NCI-H1436 (cell line): ENCODE measurements around the gene PNLIPRP3.

Source experiments
- DNase-seq: peaks from one replicate; lab custom pipeline; 2025; lab: John Stamatoyannopoulos, UW

Gene PNLIPRP3

GRCh38 chr10:116510565-116510964, 82.9 kb downstream of the PNLIPRP3 start:
- no peak for DNase-seq

DNA sequence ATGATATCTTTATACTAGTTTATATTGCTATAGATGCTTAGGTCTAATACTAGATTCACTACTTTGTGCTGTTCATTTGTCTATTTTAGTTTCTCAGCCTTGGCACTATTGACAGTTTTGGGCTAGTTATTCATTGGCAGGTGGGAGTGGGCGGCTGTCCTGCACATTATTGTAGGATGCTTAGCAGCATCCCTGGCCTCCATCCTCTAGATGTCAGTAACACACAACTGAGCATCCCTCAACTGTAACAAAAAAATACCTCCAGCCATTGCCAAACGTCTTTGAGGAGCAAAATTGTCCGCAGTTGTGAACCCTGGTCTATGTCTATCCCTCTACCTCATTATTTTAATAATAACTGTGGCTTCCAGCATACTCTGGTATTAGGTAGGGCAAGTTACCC, 83.7 kb downstream of the PNLIPRP3 start:
- no peak for DNase-seq

GRCh38 chr10:116521424-116522290, 94.0 kb downstream of the PNLIPRP3 start:
- no peak for DNase-seq

GRCh38 chr10:116522803-116523381, 95.2 kb downstream of the PNLIPRP3 start:
- DNase-seq: no peak

GRCh38 chr10:116524736-116525135, 97.1 kb downstream of the PNLIPRP3 start:
- no peak for DNase-seq

- DNase-seq: no peak
Measured at GRCh38 chr10:116526219-116526618, 98.6 kb downstream of the PNLIPRP3 start.
